HEK293T (cell line): Measurements from ENCODE around the gene PPFIBP2.

Source experiments
- ARNT ChIP-seq: fragments of 450-650 bp; IDR thresholded peaks from 2 replicates; pipeline ENCODE4 v1.6.1; 2017; ENCODE audit warnings: mild to moderate bottlenecking
- BHLHE40 ChIP-seq: fragments of 450-650 bp; IDR thresholded peaks from 2 replicates; pipeline ENCODE4 v1.6.1; 2016; ENCODE audit warnings: mild to moderate bottlenecking, moderate library complexity, borderline replicate concordance
- FOXA1 ChIP-seq: fragments of 450-650 bp; IDR thresholded peaks from 2 replicates; pipeline ENCODE4 v1.6.1; 2016; ENCODE audit warnings: mild to moderate bottlenecking
- FOXK2 ChIP-seq: fragments of 450-650 bp; IDR thresholded peaks from 2 replicates; pipeline ENCODE4 v1.6.1; 2016; ENCODE audit warnings: mild to moderate bottlenecking
- FOXM1 ChIP-seq: fragments of 450-650 bp; IDR thresholded peaks from 2 replicates; pipeline ENCODE4 v1.6.1; 2017; ENCODE audit warnings: mild to moderate bottlenecking, borderline replicate concordance
- PKNOX1 ChIP-seq: fragments of 450-650 bp; IDR thresholded peaks from 2 replicates; pipeline ENCODE4 v1.6.1; 2016
- SP1 ChIP-seq: fragments of 450-650 bp; IDR thresholded peaks from 2 replicates; pipeline ENCODE4 v1.6.1; 2017
- SUZ12 ChIP-seq: fragments of 450-650 bp; IDR thresholded peaks from 2 replicates; pipeline ENCODE4 v1.6.1; 2016; ENCODE audit warnings: mild to moderate bottlenecking
- ZNF384 ChIP-seq: fragments of 450-650 bp; IDR thresholded peaks from 2 replicates; pipeline ENCODE4 v1.6.1; 2016

- TF ChIP-seq ARNT (no peak), ZNF384 (no peak), FOXA1 (no peak), PKNOX1 (no peak), SUZ12 (no peak), SP1 (no peak), FOXK2 (no peak), BHLHE40 (no peak), FOXM1 (no peak)
These were observed 41.4 kb downstream of the PPFIBP2 start for GRCh38 chr11:7555052-7555699.
